ENCODE results near the gene MAD1L1.

The MAD1L1 gene

DNA sequence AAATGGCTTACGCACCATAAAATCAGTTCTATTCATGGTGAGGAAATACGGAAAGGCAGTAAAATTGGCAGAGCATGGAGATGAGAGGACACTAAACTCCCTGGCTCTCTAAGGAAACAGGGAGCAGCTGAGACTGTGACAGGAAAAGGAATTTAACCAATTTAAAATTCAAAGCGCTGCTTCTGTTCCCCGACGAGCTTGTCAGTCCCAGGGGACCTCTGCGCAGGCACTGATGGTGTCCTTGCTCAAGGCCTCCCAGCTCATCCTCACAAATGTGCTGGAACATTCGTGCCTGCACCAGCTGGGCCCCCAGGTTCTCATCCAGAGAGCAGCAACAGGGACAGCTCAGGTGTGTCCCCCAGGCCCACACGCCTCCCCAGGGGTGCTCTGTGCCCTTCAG lies 101.4 kb downstream of the MAD1L1 start:
- DNase-seq: no peak

DNA sequence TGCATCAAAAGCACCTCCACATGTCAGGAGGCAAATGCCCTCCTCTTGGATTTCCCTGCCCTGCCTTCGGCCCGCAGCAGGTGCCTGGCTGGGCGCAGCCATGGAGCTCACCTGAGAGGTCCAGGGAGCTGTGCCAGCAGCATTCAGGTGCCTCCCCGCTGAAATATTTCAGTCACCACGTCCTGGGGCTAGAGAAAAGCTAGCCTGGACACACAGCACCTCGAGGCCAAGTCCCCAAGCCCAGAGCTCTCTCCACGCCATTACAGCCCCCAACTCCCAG lies 102.7 kb downstream of the MAD1L1 start:
- no peak for DNase-seq

DNA sequence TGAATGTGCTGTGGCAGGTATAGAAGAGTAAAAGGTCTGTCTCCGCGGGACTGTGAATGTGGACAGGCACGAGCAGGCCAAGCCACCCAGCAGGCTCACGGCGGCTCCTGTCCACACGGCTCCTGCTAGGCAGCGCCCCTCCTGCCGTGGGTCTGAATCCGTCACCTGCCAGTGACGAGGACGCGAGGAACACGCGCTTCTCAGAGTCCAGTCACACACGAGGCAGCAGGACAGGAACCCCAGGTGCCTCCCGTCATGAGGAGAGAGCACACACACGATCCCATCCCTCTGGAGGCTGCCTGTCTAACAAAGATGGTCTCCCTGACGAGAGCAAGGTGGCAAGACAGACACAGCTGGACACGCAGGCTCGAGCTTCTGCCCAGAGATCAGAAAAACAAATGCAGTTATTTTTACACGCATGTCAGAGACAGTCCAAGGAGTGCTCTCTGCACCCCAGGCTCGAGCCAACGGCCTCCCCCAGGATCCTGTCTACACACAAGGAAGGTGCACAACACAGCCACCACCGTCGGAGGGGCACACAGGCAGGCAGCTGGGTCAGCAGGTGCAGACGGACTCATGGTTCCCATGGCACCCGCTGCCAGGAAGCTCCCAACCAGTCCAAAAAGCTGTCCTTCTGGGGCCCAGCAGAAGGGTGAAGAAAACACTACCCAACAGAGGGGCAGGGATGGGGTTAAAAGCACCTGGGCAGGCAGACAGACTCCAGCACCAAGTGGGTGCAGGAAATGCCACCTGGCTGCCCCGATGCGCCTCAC lies 103.2 kb downstream of the MAD1L1 start:
- DNase-seq: no peak

DNA sequence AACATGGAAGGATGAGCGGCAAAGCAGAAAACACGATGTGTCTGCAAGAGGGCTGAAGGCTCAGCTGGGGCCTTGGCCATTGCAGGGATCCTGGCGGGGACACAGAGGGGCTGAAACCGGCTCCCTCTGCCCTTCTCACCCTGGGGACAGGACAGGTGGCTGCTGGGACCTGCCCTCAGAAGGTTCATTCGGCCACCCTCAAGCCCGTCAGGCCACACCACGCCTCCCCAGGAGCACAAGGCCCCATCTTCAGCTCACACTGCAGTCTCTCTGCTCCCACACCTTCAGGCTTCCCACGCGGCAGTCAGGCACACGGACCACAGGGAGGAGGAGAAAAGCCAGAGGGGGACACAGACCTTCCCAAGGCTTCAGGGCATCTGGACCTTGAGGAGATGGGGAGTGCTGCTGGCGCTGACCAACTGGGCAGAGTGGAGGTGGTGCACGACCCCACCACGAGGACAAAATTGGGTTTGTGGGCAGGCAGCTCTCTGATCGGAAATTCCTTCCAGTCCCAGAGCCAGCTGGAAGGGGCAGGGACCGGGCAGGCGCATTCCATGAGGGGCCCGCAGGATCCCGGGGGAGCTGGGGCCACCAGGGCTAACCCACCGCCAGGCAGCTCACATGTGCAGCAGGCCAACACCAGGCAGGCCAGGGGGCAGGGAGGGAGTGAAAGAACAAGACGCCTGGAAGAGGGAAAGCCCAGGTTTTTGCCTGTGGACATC lies 104.0 kb downstream of the MAD1L1 start:
- no peak for DNase-seq

DNA sequence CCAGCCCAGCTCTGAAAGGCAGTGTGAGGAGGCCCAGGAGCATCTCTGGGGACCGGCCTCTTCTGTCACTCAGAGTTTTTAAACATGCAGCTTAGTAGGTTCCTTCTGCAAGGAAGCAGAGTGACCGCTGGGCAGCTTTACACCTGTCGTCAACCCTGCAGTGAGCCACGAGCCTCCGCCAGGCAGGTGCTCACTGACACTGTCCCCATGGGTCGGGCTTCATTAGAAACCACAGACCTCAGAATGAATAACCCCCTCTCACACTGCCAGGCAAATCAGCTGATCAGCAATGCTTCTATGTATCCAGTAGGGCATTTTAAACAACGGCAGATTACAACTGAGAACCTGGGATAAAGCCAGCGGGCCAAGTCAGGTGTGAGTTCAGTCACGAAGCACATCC lies 106.1 kb downstream of the MAD1L1 start:
- DNase-seq: no peak

DNA sequence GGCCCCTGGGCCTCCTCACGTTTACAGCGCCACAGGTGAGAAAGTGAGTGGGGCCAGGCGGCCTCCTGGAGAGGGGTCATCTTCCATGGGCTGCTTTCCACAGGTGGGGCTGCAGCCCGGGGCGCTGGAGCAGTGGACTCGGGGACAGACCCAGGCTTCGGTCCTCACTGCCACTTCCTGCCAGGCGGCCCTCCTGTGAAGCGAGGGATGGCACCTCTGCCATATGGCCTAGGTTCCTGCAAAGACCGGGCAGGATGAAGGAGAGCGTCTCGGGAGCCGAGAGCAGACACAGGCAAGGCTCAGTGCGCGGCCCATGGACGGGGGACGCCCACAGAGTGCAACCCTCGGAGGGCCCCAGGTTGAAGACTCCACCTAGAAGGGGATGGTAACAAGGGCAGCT lies 106.8 kb downstream of the MAD1L1 start:
- no peak for DNase-seq

DNA sequence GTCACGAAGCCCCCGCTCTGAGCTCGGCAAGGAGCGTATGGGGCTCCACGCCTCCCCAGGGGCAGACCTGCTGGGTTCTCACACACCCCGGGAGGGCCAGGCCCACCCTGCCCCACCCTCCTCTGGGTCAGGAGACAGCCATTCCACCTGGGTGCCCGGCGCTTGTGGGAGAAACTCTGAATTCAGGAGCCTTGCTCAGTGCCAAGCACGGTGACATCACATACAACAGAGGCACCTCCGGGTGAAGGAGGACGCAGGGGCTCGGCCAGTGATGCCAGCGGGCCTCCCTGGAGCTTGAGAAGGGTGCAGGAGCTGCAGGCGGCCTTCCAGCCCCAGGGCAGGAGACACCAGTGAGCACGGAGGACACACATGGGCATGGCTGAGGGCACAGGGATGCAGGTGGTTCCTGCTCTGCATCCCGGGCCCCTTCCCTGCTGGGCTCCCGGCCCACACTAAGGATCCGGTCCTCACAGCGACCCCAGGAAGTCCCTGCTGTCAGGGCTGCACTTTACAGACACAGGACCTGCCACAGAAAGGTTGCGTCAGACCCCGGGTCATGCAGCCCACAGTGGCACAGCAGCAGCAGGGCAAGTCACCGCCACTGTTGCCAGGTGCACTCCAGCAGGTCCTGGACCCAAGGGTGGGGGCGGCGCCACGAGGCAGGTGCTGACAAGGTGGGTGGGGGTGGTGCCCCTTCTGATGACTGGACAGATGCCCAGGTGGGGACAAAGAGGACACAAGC lies 108.0 kb downstream of the MAD1L1 start:
- peak; percentile 70 for DNase-seq

DNA sequence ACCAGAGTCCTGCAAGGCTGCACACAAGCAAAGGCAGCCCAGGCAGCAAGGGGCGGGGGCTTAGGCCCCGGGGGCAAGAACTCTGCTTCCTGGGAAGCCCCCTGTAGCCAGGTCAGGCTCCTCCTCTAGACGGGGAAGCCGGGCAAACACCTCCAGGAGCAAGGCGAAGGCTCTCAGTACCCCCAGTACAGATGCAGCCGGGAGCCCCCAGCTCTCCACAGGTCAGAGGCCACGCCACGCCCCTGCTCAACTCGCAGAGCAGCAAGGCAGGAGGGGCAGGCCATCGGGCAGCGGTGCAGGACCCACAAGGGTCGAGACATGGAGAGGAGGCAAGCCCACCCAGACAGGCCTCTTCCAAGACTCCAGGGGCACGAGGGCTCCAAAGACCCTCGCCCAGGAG lies 108.8 kb downstream of the MAD1L1 start:
- no peak for DNase-seq

DNA sequence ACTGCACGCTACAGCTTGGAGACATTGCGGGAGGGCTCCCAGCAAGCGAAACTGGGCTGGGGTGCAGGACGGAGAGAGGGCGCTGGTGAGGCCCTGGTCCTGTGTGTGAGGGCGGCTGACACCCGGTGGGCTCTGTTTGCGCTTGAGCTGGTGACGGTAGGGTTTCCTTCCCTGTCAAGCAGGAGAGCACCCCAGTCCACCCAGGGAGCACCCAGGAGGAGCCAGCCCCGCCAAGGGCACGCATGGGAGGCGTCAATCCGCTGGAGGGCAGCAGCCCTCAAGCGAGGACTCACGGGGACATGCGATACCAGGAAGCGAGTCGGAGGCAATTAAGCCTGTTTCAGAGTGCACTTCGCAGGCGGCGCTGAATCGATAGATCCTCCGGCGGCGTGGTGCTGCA lies 109.4 kb downstream of the MAD1L1 start:
- peak; percentile 96 for DNase-seq

DNA sequence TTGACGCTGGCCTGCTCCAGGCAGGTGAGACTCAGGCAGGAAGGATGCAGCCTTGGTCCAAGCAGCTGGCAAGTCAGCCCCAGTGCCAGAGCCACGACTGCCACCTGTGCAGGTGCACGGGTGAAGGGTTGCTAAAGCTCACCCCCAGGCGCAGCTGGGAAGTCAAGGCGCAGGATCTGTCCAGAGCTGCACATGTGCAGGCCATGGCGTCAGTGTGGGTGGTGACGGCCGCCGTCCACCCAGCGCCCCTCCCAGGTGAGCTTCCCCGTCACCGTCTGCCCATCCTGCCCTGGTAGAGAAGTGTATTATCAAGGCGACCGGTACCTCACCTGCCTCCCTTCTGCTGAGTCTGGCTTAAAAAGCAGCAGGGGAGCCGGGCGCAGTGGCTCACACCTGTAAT lies 110.1 kb downstream of the MAD1L1 start:
- no peak for DNase-seq

DNA sequence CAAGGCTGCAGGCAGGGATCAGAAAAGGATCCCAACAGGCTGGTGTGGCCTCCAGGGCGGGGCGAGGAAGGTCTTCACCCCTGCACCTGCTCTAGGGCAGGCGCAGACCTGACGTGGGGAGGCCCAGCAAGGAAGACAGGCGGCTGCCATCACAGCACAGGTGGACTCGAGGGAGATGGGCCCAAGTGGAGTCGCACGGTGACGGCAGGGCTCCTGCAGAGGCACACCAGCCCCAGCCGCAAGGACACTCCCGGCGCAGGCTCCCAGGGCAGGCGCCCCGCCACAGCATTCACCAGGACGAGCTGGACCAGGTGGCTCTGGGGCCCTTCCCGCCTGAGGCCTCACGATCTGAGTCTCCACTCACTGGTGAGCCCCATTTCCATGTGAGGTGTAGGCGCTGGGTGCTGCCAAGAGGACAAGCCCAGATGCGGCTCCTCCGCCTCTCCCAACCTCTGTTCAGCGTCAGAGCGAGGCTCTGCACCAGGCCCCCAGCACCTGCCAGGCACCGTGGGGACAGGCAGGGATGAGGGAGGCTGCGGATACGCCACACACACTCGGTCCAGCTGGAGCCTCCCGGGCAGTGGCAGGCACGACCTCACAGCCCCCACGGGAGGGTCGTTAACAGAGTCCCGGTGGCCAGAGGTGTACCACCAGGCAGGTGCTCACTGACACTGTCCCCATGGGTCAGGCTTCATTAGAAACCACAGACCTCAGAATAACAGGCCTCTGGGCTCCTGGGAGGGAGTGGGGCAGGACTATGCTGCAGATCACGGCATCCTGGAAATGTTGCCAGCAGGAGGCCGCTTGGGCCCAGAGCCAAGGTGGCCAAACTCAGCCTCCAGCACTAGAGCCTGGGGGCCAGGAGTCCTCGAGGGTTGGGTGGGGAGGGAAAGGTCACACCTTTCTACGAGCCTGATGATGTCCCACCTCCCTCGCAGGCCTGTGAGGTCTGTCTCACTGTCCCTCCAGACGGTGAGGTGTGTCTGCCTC lies 111.6 kb downstream of the MAD1L1 start:
- DNase-seq: no peak

DNA sequence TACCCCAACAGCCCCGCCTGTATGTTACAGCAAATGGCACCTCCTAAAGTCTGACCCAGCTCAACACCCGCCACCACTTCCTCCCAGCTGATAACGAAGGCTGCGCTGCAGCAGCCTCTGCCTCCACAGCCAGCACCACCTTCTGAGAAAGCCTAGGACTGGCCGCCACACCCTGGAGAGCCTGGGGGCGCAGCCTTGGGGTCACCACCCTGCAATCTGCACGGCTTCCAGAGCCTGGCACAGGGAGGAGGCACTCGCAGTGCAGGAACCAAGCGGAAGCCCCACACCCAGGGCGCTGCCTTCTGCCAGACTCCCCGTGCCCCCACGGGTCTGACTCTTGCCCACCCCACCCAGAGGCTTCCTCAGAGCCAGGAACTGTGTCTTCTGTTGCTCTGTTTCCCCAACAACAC lies 112.5 kb downstream of the MAD1L1 start:
- DNase-seq: no peak

DNA sequence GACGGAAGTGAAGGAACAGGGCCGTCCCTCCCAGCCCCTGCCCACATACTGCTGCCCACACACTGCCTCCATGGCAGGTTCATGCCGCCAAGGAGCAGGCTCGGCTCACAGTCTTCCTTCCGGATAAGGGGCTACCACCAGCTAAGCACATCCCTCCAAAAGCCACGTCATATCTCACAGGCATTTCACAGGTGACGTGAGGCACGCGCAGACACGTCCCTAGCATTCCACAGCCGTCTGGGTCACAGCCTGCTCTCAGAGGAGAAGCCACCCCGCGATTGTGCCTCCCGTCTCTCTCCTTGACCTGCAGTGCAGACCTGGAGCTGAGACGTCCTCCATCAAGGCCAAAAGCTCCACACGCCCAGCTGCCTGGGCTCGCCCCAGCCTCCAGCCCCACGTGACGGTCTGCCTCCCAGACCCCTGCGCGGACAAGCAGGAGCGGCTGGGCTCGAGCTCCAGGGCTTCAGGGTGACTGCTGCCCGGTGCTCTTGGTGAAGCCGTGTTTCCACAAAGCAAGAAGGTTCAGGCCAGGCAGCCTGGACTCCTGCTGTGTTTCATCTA lies 114.0 kb downstream of the MAD1L1 start:
- DNase-seq: no peak

DNA sequence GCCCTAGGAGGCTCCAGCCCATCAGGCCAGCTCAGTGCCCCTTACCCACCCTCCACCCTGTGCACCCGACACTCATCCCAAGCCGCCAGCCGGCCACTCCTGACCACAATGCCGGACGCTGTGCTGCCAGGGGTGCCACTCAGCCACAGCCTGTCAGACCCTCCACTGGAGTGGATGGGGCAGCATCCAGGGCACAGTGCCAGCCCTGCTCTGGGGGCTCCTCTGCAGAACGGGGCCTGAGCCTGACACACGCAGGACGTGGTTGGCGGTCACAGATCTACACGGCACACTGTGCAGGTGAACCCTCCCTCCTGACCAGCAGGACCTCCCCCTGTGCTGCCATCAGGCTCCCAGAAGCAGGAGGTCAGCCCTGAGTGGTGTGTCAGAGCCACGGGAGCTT lies 114.7 kb downstream of the MAD1L1 start:
- no peak for DNase-seq

DNA sequence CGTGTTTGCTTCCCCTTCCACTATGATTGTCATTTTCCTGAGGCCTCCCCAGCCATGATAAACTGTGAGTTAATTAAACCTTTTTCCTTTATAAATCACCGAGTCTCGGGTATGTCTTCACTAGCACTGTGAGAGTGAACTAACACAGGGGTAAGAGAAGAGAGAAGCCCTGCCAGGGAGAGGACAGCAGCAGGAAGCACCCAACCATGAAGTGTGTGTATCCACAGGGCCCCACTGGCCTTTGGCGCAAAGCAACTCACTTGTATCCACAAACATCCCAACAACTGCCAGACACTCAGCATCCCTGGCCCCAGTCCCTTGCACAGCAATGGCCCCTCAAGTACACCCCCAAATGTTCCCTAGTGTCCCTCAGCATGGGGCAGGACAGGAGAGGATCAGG lies 115.1 kb downstream of the MAD1L1 start:
- no peak for DNase-seq

DNA sequence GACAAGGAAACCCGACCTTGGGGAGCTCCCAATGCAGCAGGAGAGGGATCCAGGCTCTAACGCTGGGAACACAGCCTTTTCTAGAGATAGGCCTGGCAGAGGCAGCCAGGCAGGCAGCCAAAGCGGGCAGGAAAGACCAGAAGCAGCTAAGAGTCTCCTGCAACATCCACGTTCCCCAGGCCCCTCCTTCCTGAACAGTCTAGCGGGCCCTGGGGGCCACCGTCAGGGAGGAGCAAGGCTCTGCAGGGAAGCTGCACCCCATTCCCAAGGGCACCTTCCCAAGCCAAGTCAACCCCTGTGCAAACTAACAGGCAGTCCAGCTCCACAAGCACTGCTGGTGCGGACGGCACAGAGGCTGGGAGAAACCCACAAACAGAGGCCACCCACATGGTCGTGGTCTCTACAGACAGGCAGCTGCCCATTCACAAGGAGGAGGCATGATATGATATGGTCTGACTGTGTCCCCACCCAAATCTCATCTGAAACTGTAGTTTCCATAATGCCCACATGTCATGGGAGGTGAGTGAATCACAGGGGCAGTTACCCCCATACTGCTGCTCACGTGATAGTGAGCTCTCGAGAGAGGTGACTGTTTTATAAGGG lies 115.7 kb downstream of the MAD1L1 start:
- DNase-seq: peak; percentile 70

DNA sequence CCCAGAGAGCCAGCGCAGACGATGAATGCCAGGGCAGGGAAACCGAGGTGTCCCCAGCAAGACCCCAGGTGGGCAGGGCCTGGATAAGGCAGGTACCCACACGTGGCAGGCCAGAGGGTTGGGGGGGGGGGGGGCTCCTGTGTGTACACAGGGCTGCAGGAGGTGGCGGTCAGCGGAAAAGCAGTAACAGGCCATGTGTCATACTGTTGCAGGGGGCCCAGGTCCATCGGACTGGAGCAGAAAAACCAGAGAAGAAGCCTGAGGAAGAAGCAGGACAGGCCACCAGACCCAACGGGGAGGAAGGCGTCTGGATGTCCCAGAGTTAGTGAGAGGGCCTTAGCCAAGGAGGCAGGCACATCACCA lies 116.3 kb downstream of the MAD1L1 start:
- no peak for DNase-seq

DNA sequence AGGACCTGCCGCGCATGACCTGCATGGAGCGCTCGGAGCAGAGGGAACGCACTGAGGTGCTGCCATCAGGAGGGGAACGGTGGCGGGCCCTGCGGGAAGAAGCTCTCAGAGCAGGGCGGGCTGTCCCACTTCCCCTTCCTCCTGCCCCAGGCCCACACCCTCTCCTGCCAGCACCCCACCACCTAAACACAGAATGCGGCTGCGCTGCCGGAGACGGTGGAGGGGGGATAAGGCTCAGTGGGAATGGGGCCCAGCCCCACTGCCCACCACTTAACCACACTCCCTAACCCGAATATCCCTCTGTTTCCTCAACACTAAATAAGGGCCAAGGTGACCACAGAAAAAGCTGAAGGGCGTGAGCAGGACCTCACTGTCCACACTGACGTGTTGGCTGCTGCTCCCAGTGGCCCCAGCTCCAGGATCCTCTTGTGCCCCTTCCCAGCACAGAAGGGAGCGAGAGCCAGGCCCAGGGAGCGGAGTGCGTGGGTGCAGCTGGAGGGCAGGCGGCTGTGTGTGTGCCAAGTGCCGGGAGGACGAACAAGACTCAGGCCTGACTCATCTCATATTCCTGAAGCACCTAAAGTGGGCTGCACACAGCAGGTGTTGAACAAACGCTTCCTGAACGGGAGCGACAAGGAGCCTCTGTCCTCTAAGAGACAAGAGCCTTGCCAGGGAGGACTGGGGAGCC lies 116.8 kb downstream of the MAD1L1 start:
- DNase-seq: peak; percentile 92

DNA sequence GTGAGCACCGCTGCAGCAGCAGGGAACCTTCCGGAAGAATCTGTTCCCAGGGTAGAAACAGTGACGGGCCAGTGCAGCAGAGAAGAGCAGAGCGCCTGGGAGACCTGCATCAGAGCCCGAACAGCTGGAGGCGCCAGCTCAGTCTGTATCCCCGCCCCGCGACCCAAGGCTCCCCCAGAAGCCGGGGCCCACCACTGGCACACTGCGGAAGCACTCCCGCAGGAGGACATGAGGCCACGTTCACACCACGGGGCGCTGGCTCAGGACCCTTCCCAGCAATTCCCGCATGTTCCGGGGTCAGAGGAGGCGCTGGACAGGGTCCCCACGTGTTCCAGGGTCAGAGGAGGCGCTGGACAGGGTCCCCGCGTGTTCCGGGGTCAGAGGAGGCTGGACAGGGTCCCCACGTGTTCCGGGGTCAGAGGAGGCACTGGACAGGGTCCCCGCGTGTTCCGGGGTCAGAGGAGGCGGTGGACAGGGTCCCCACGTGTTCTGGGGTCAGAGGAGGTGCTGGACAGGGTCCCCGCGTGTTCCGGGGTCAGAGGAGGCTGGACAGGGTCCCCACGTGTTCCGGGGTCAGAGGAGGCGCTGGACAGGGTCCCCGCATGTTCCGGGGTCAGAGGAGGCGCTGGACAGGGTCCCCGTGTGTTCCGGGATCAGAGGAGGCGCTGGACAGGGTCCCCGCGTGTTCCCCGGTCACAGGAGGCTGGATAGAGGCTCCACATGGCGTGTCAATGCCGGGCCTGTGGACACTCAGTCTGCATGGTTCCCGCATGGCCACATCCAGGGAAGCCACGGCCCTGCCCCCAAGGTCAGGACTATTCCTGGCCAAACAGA lies 117.6 kb downstream of the MAD1L1 start:
- DNase-seq: no peak

DNA sequence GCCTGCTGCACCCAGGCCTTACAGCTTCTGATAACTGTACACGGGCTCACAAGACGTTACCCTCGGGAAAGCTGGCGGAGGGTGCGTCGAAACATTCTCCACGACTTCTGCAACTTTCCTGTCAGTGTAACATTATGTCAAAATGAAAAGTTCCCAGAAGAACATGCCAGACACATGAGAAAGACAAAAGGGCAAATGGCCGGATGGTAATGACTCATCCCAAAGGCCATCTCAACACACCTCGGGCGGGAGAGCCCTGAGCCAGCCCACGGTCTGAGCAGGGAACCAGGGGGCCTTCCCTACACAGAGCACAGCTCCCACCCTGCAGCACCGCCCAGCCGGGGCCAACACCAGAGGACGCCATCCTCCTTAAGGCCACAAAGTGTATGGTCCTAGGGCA lies 118.7 kb downstream of the MAD1L1 start:
- DNase-seq: no peak
